GM23338 (cell line): ENCODE measurements around the gene TNFRSF1A. TPM values are rescaled to one million over a fixed set of nuclear protein-coding genes. Genes with fewer than 3 reads are reported as not detected.

Experiments used
- ATAC-seq: fragments of 200-7000 bp; cut with Tn5 transposase; 3 replicates; pipeline ENCODE4 v1.9.1; 2020
- DNase-seq: peaks from one replicate; pipeline ENCODE4 v3.0.0-alpha.2; 2015; ENCODE audit warnings: low spot score
- H2AFZ ChIP-seq: fragments of 200-600 bp; sonication (generic); 2 replicates; pipeline ENCODE4 v1.8.0; 2016; ENCODE audit warnings: antibody characterized with exemption, mild to moderate bottlenecking, moderate library complexity
- H3F3A ChIP-seq: fragments of 200-600 bp; sonication (generic); replicated peaks from 2 replicates; pipeline ENCODE4 v1.8.0; 2017; ENCODE audit warnings: antibody characterized with exemption, mixed run types, low read depth
- H3K27ac ChIP-seq: fragments of 200-600 bp; sonication (generic); 2 replicates; pipeline ENCODE4 v1.6.1; 2016; ENCODE audit warnings: low read depth
- H3K27me3 ChIP-seq: fragments of 200-600 bp; sonication (generic); 2 replicates; pipeline ENCODE4 v1.8.0; 2016; ENCODE audit warnings: mild to moderate bottlenecking, mixed run types, moderate library complexity; ENCODE audit not compliant: insufficient read depth
- H3K36me3 ChIP-seq: fragments of 200-600 bp; sonication (generic); 2 replicates; pipeline ENCODE4 v1.8.0; 2016; ENCODE audit warnings: mild to moderate bottlenecking; ENCODE audit not compliant: insufficient read depth
- H3K4me1 ChIP-seq: fragments of 200-600 bp; sonication (generic); 2 replicates; pipeline ENCODE4 v1.8.0; 2016; ENCODE audit warnings: mild to moderate bottlenecking, moderate library complexity; ENCODE audit not compliant: insufficient read depth
- H3K4me2 ChIP-seq: fragments of 200-600 bp; sonication (generic); 2 replicates; pipeline ENCODE4 v1.7.1; 2017; ENCODE audit warnings: mixed run types
- H3K4me3 ChIP-seq: fragments of 200-600 bp; sonication (generic); 2 replicates; pipeline ENCODE4 v1.6.1; 2016; ENCODE audit warnings: mixed run types
- H3K79me2 ChIP-seq: fragments of 200-600 bp; sonication (generic); replicated peaks from 2 replicates; pipeline ENCODE4 v1.8.0; 2017; ENCODE audit warnings: mild to moderate bottlenecking; ENCODE audit not compliant: insufficient read depth
- H3K9me2 ChIP-seq: fragments of 200-600 bp; sonication (generic); 2 replicates; pipeline ENCODE4 v1.8.0; 2017; ENCODE audit not compliant: insufficient read depth
- H4K20me1 ChIP-seq: fragments of 200-600 bp; sonication (generic); replicated peaks from 2 replicates; pipeline ENCODE4 v1.8.0; 2017; ENCODE audit warnings: mild to moderate bottlenecking; ENCODE audit not compliant: insufficient read depth
- H3K27ac Mint-ChIP-seq: 2 replicates; pipeline ENCODE4 v1.8.0; 2020; ENCODE audit warnings: inconsistent platforms, mild to moderate bottlenecking, moderate library complexity, mixed read lengths
- H3K27me3 Mint-ChIP-seq: 3 replicates; pipeline ENCODE4 v1.8.0; 2022; ENCODE audit warnings: low read depth, mild to moderate bottlenecking, moderate library complexity, mixed read lengths, inconsistent platforms; ENCODE audit not compliant: insufficient read depth, poor library complexity
- H3K36me3 Mint-ChIP-seq: 3 replicates; pipeline ENCODE4 v1.8.0; 2021; ENCODE audit warnings: low read depth, mild to moderate bottlenecking, inconsistent platforms, moderate library complexity, mixed read lengths
- H3K4me1 Mint-ChIP-seq: 3 replicates; pipeline ENCODE4 v1.8.0; 2020; ENCODE audit warnings: mild to moderate bottlenecking, inconsistent platforms, mixed read lengths
- H3K4me3 Mint-ChIP-seq: 3 replicates; pipeline ENCODE4 v1.8.0; 2021; ENCODE audit warnings: moderate library complexity, mild to moderate bottlenecking, inconsistent platforms, mixed read lengths
- H3K9me3 Mint-ChIP-seq: 3 replicates; pipeline ENCODE4 v1.8.0; 2020; ENCODE audit warnings: moderate library complexity, mild to moderate bottlenecking, inconsistent platforms, mixed read lengths
- CREB1 ChIP-seq: fragments of 250-450 bp; sonication (Bioruptor Pico); IDR thresholded peaks from 2 replicates; pipeline ENCODE4 v1.5.0; 2020; ENCODE audit warnings: low read depth, mild to moderate bottlenecking, moderate library complexity
- ETS1 ChIP-seq: IDR thresholded peaks from 2 replicates; pipeline ENCODE4 v1.6.1; 2016; ENCODE audit warnings: antibody characterized with exemption
- EZH2 ChIP-seq: fragments of 200-600 bp; sonication (generic); IDR thresholded peaks from one replicate; pipeline ENCODE4 v1.8.0; 2017; ENCODE audit warnings: antibody characterized with exemption, mild to moderate bottlenecking, low read depth; ENCODE audit not compliant: unreplicated experiment
- EZH2phosphoT487 ChIP-seq: fragments of 200-600 bp; sonication (generic); IDR thresholded peaks from one replicate; pipeline ENCODE4 v1.8.1; 2018; ENCODE audit warnings: antibody characterized with exemption; ENCODE audit not compliant: unreplicated experiment
- JUNB ChIP-seq: IDR thresholded peaks from one replicate; pipeline ENCODE4 v1.6.1; 2016; ENCODE audit warnings: antibody characterized with exemption; ENCODE audit not compliant: unreplicated experiment
- NANOG ChIP-seq: IDR thresholded peaks from 2 replicates; pipeline ENCODE4 v1.6.1; 2016; ENCODE audit warnings: antibody characterized with exemption, borderline replicate concordance
- POLR2AphosphoS5 ChIP-seq: IDR thresholded peaks from 2 replicates; pipeline ENCODE4 v1.6.1; 2016; ENCODE audit warnings: antibody characterized with exemption, low read depth
- REST ChIP-seq: IDR thresholded peaks from one replicate; pipeline ENCODE4 v1.6.1; 2018; ENCODE audit warnings: antibody characterized with exemption; ENCODE audit not compliant: unreplicated experiment
- STAT1 ChIP-seq: IDR thresholded peaks from one replicate; pipeline ENCODE4 v1.6.1; 2016; ENCODE audit warnings: antibody characterized with exemption; ENCODE audit not compliant: unreplicated experiment
- ZNF114 ChIP-seq: fragments of 250-450 bp; sonication (Bioruptor Pico); IDR thresholded peaks from 2 replicates; pipeline ENCODE4 v1.5.0; 2020; ENCODE audit warnings: mild to moderate bottlenecking, moderate library complexity
- ZNF331 ChIP-seq: fragments of 250-450 bp; sonication (Bioruptor Pico); IDR thresholded peaks from 2 replicates; pipeline ENCODE4 v1.5.0; 2020; ENCODE audit warnings: low read depth, mild to moderate bottlenecking, moderate library complexity
- polyA plus RNA-seq: library from polyadenylated mRNA; unstranded; fragments of >200 nt; fragmentation: Nextera tagmentation; extraction: Ambion mirVana; gene quantifications from 2 replicates; pipeline ENCODE4 v1.2.1, GENCODE V29; 2016
- total RNA-seq: library from RNA; depleted of rRNA; stranded (reverse); fragments of >200 nt; shearing (Covaris generic); gene quantifications from 2 replicates; pipeline ENCODE4 v1.2.3, GENCODE V29; 2014
- TF ChIP-seq, protein P1 (sequence below), 2 experiments: fragments of 200-600 bp in 1 of 2; sonication (generic) in 1 of 2; conservative IDR thresholded peaks; 2 replicates each; pipeline versions ENCODE4 v1.5.1 to v1.6.1; 2016 to 2017; ENCODE audit warnings: antibody characterized with exemption in 2 of 2, low read depth in 2 of 2, mild to moderate bottlenecking in 2 of 2, moderate library complexity in 1 of 2

TNFRSF1A gene
- total and polyA plus RNA-seq, 2 experiments from 2014 or later, result 24.3 to 43.4 TPM

- peaks cover 8% of the 10 kb centered on the region for H3K4me1 ChIP-seq
- H3K4me3 ChIP-seq, result peak overlapping the region; percentile 82
- DNase-seq (peak; percentile 77), ATAC-seq (peak; percentile 85)
- H3K4me3 Mint-ChIP-seq, result peak overlapping the region; percentile 58
- peak overlapping the region; percentile 93 for H3K4me2 ChIP-seq
- no peaks in the 10 kb centered on the region for H3K36me3 ChIP-seq
- H4K20me1 ChIP-seq, result peaks cover 24% of the 10 kb centered on the region
- H3F3A ChIP-seq, result 0 out of 2 replicates have a peak, but pooled peaks cover 10% of the 10 kb centered on the region
- 0 out of 2 replicates have a peak overlapping the region, but pooled peaks have one; percentile 38 for H2AFZ ChIP-seq
- no peaks in the 10 kb centered on the region for H3K9me2 ChIP-seq
- no peaks in the 10 kb centered on the region for H3K9me3 Mint-ChIP-seq
- peak; percentile 35; the same call in 1 of the 2 replicates for TF ChIP-seq POLR2AphosphoS5
- no peak for TF ChIP-seq EZH2phosphoT487
- no peak for TF ChIP-seq EZH2
- TF ChIP-seq, protein P1, sequence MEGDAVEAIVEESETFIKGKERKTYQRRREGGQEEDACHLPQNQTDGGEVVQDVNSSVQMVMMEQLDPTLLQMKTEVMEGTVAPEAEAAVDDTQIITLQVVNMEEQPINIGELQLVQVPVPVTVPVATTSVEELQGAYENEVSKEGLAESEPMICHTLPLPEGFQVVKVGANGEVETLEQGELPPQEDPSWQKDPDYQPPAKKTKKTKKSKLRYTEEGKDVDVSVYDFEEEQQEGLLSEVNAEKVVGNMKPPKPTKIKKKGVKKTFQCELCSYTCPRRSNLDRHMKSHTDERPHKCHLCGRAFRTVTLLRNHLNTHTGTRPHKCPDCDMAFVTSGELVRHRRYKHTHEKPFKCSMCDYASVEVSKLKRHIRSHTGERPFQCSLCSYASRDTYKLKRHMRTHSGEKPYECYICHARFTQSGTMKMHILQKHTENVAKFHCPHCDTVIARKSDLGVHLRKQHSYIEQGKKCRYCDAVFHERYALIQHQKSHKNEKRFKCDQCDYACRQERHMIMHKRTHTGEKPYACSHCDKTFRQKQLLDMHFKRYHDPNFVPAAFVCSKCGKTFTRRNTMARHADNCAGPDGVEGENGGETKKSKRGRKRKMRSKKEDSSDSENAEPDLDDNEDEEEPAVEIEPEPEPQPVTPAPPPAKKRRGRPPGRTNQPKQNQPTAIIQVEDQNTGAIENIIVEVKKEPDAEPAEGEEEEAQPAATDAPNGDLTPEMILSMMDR (conservative IDR thresholded peaks at IDR 0.05; ENCODE audit: low read depth in 2 of 2), result 0 out of 4 replicates have a peak, but pooled peaks of 1 of the 2 experiments have one; percentile 14
- H3K4me1 Mint-ChIP-seq, result peaks cover 20% of the 10 kb centered on the region
- peaks cover 58% of the 10 kb centered on the region for H3K36me3 Mint-ChIP-seq
- H3K27ac ChIP-seq, result peak overlapping the region; percentile 39; the same call in 1 of the 2 replicates
- no peaks in the 10 kb centered on the region for H3K27me3 ChIP-seq
- peaks cover 51% of the 10 kb centered on the region for H3K79me2 ChIP-seq
- peaks cover 5% of the 10 kb centered on the region for H3K27me3 Mint-ChIP-seq
- H3K27ac Mint-ChIP-seq, result no peak overlapping the region
Measured at GRCh38 chr12:6363330-6364043, 21.6 kb upstream of the TNFRSF1A start.

GRCh38 chr12:6363010-6363329 is 21.1 kb upstream of the TNFRSF1A start:
- Histone ChIP-seq H3K9me2 (no peaks in the 10 kb centered on the region), H3K27ac (no peak overlapping the region), H3K4me2 (peak overlapping the region; percentile 93), H3F3A (0 out of 2 replicates have a peak, but pooled peaks cover 9% of the 10 kb centered on the region), H3K79me2 (peaks cover 46% of the 10 kb centered on the region), H4K20me1 (peaks cover 24% of the 10 kb centered on the region), H3K4me3 (peak overlapping the region; percentile 82), H2AFZ (no peak overlapping the region), H3K27me3 (no peaks in the 10 kb centered on the region), H3K4me1 (peaks cover 3% of the 10 kb centered on the region; the same call in 1 of the 2 replicates), H3K36me3 (no peaks in the 10 kb centered on the region)
- Mint-ChIP-seq H3K9me3 (no peaks in the 10 kb centered on the region), H3K4me3 (no peak overlapping the region), H3K27ac (no peak overlapping the region), H3K4me1 (peaks cover 14% of the 10 kb centered on the region), H3K36me3 (peaks cover 63% of the 10 kb centered on the region), H3K27me3 (peaks cover 7% of the 10 kb centered on the region)
- DNase-seq (no peak), ATAC-seq (no peak)
- TF ChIP-seq EZH2 (no peak), POLR2AphosphoS5 (no peak), ZNF114 (CRISPR knock-in tag) (no peak), STAT1 (no peak), ZNF331 (CRISPR knock-in tag) (no peak), NANOG (no peak), REST (no peak), JUNB (no peak), CREB1 (CRISPR knock-in tag) (no peak), ETS1 (no peak), EZH2phosphoT487 (no peak)
- TF ChIP-seq, protein P1 (conservative IDR thresholded peaks at IDR 0.05; ENCODE audit: low read depth in 2 of 2), result no peak
